ENCODE data around the gene LIPC.

GRCh38 chr15:58530056-58530590, 98.3 kb downstream of the LIPC start:
- no peak for TF ChIP-seq POLR2A (IDR thresholded peaks at IDR 0.05; ENCODE audit: low read length)
- TF ChIP-seq GATA1 (IDR thresholded peaks at IDR 0.05; ENCODE audit: low read depth, low read length), result no peak

Data from erythroblast (primary cell).